HEK293 (cell line): Measurements from ENCODE around the gene TMEM212.

Experiments
- CTCF ChIA-PET: fragments of 350-600 bp; formaldehyde crosslinking; extraction: SDS; loops from one replicate; lab custom pipeline; 2021; ENCODE audit warnings: antibody characterized with exemption; lab: Yijun Ruan, JAX
- POLR2A ChIA-PET: fragments of 300-600 bp; formaldehyde crosslinking; extraction: SDS; loops from one replicate; lab custom pipeline; 2020; ENCODE audit warnings: antibody characterized with exemption, inconsistent platforms; lab: Yijun Ruan, JAX
- H3K27ac ChIP-seq: fragments of 200-500 bp; sonication (Bioruptor generic); 2 replicates; pipeline ENCODE4 v1.5.1; 2014; ENCODE audit warnings: low read depth, low read length, control low read depth, inconsistent platforms; ENCODE audit errors: extremely low read depth
- H3K36me3 ChIP-seq, 2 experiments: fragments of 200-500 bp in 1 of 2; sonication (Bioruptor generic) in 1 of 2; 1 replicate in 1 of 2; 2 replicates in 1 of 2; pipeline ENCODE4 v1.5.1; 2014 to 2017; ENCODE audit warnings: inconsistent platforms in 2 of 2, low read length in 2 of 2; ENCODE audit not compliant: control insufficient read depth in 2 of 2, insufficient read depth in 1 of 2
- H3K4me1 ChIP-seq: fragments of 200-500 bp; sonication (Bioruptor generic); 2 replicates; pipeline ENCODE4 v1.5.1; 2014; ENCODE audit warnings: mild to moderate bottlenecking, low read length, inconsistent platforms; ENCODE audit not compliant: control insufficient read depth, insufficient read depth
- H3K4me3 ChIP-seq: 2 replicates; pipeline ENCODE4 v1.5.1; 2011; ENCODE audit warnings: low read depth, mild to moderate bottlenecking, control low read depth, low read length, moderate library complexity
- H3K9me3 ChIP-seq: fragments of 200-500 bp; sonication (Bioruptor generic); 2 replicates; pipeline ENCODE4 v1.5.1; 2014; ENCODE audit warnings: low read depth, low read length, inconsistent platforms; ENCODE audit not compliant: control insufficient read depth, insufficient read depth
- BCL11A ChIP-seq: fragments of 450-650 bp; formaldehyde crosslinking; IDR thresholded peaks from 2 replicates; pipeline ENCODE4 v1.5.1; 2016; ENCODE audit warnings: low read depth, missing biosample characterization, missing genetic modification characterization
- CTCF ChIP-seq: fragments of 450-650 bp; formaldehyde crosslinking; IDR thresholded peaks from 2 replicates; pipeline ENCODE4 v1.5.1; 2016; ENCODE audit warnings: missing biosample characterization, missing genetic modification characterization
- GLI4 ChIP-seq: fragments of 450-650 bp; formaldehyde crosslinking; IDR thresholded peaks from 2 replicates; pipeline ENCODE4 v1.5.1; 2016; ENCODE audit warnings: missing biosample characterization, missing genetic modification characterization
- REPIN1 ChIP-seq: fragments of 450-650 bp; formaldehyde crosslinking; IDR thresholded peaks from 2 replicates; pipeline ENCODE4 v1.5.1; 2017; ENCODE audit warnings: missing biosample characterization, missing genetic modification characterization, low read depth
- ZBTB11 ChIP-seq: fragments of 450-650 bp; formaldehyde crosslinking; conservative IDR thresholded peaks from 2 replicates; pipeline ENCODE4 v1.5.1; 2016; ENCODE audit warnings: low read depth, missing biosample characterization, missing genetic modification characterization
- ZBTB7A ChIP-seq: fragments of 450-650 bp; formaldehyde crosslinking; IDR thresholded peaks from 2 replicates; pipeline ENCODE4 v1.5.1; 2016; ENCODE audit warnings: low read depth, missing biosample characterization, missing genetic modification characterization
- ZNF140 ChIP-seq: fragments of 450-650 bp; formaldehyde crosslinking; IDR thresholded peaks from 2 replicates; pipeline ENCODE4 v1.5.1; 2016; ENCODE audit warnings: missing biosample characterization, missing genetic modification characterization
- ZNF175 ChIP-seq: fragments of 450-650 bp; formaldehyde crosslinking; IDR thresholded peaks from 2 replicates; pipeline ENCODE4 v1.5.1; 2016; ENCODE audit warnings: missing biosample characterization, missing genetic modification characterization
- ZNF394 ChIP-seq: fragments of 450-650 bp; formaldehyde crosslinking; IDR thresholded peaks from 2 replicates; pipeline ENCODE4 v1.5.1; 2016; ENCODE audit warnings: missing biosample characterization, missing genetic modification characterization, mild to moderate bottlenecking, moderate library complexity, borderline replicate concordance
- ZNF48 ChIP-seq: fragments of 450-650 bp; formaldehyde crosslinking; IDR thresholded peaks from 2 replicates; pipeline ENCODE4 v1.5.1; 2016; ENCODE audit warnings: missing biosample characterization, missing genetic modification characterization
- ZNF488 ChIP-seq: fragments of 450-650 bp; formaldehyde crosslinking; IDR thresholded peaks from 2 replicates; pipeline ENCODE4 v1.5.1; 2016; ENCODE audit warnings: missing biosample characterization, missing genetic modification characterization
- ZNF518A ChIP-seq: fragments of 450-650 bp; formaldehyde crosslinking; conservative IDR thresholded peaks from 2 replicates; pipeline ENCODE4 v1.5.1; 2016; ENCODE audit warnings: low read depth, missing biosample characterization, missing genetic modification characterization
- ZNF585B ChIP-seq: fragments of 450-650 bp; formaldehyde crosslinking; IDR thresholded peaks from 2 replicates; pipeline ENCODE4 v1.5.1; 2016; ENCODE audit warnings: missing biosample characterization, missing genetic modification characterization
- ZNF629 ChIP-seq: fragments of 450-650 bp; formaldehyde crosslinking; IDR thresholded peaks from 2 replicates; pipeline ENCODE4 v1.5.1; 2017; ENCODE audit warnings: missing biosample characterization, missing genetic modification characterization
- ZNF654 ChIP-seq: fragments of 450-650 bp; formaldehyde crosslinking; IDR thresholded peaks from 2 replicates; pipeline ENCODE4 v1.5.1; 2016; ENCODE audit warnings: low read depth, missing biosample characterization, missing genetic modification characterization
- ZNF692 ChIP-seq: fragments of 450-650 bp; formaldehyde crosslinking; IDR thresholded peaks from 2 replicates; pipeline ENCODE4 v1.5.1; 2016; ENCODE audit warnings: missing biosample characterization, missing genetic modification characterization
- ZNF776 ChIP-seq: fragments of 450-650 bp; formaldehyde crosslinking; IDR thresholded peaks from 2 replicates; pipeline ENCODE4 v1.5.0; 2017; ENCODE audit warnings: missing biosample characterization, missing genetic modification characterization, borderline replicate concordance
- ZNF791 ChIP-seq: fragments of 450-650 bp; formaldehyde crosslinking; IDR thresholded peaks from 2 replicates; pipeline ENCODE4 v1.5.1; 2016; ENCODE audit warnings: missing biosample characterization, missing genetic modification characterization
- ZNF830 ChIP-seq: fragments of 450-650 bp; IDR thresholded peaks from 2 replicates; pipeline ENCODE4 v1.5.0; 2018; ENCODE audit warnings: missing biosample characterization, missing genetic modification characterization, low read depth, mild to moderate bottlenecking, moderate library complexity
- TF ChIP-seq, protein P1 (sequence below): fragments of 450-650 bp; formaldehyde crosslinking; IDR thresholded peaks from 2 replicates; pipeline ENCODE4 v1.5.1; 2016; ENCODE audit warnings: missing biosample characterization, missing genetic modification characterization

TMEM212 gene

GRCh38 chr3:171863920-171864319 is 20.8 kb downstream of the TMEM212 start:
- TF ChIP-seq ZNF48: no peak
- no peak for TF ChIP-seq REPIN1
- TF ChIP-seq BCL11A (tag by site-specific recombination): no peak
- no peak for TF ChIP-seq ZNF140 (tag by site-specific recombination)
- TF ChIP-seq ZNF791: no peak
- H3K9me3 ChIP-seq: no peaks in the 10 kb centered on the region
- H3K4me1 ChIP-seq: no peaks in the 10 kb centered on the region
- H3K36me3 ChIP-seq: no peaks in the 10 kb centered on the region
- H3K27ac ChIP-seq: no peak overlapping the region
- no peak overlapping the region for H3K4me3 ChIP-seq
- ChIA-PET POLR2A (no interaction called here), CTCF (no interaction called here)

DNA sequence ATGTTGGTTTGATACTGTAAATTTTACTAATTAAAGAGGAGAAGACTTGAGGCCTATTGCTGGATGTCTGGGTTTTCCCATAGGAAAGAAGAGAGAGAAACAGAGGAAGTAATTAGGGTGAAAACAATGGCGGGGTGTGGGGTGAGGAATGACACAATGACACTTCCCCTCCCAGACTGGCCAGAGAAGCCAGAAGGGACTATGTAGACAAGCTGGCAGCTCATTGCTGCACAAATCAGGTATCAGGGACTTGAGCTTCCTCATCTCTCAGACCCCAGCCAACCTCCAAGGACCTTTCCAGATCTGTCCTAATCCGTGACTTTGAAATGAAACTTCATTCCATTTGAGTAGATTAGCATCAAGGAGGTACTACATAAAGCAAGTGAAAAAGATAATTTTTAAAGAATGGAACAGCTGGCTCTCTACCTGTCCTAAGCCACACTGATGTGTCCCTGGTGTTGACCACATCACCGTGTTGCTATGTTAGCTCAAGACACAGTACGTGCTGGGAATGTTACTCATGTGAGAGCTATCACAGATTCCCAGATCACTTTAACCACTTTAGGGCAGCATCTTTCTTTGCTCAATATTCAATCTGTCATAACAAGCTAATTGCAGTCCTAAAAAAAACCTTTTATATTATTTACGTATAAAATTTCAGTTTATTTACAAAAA is 22.2 kb downstream of the TMEM212 start:
- POLR2A ChIA-PET: interaction anchor here (0.6 kb wide), 1 partner anchor 11 kb away, joined by 4 read pairs; no protein-coding TSS in a partner anchor
- no peak overlapping the region for H3K27ac ChIP-seq
- H3K36me3 ChIP-seq: no peaks in the 10 kb centered on the region
- H3K4me1 ChIP-seq: no peaks in the 10 kb centered on the region
- H3K4me3 ChIP-seq: no peak overlapping the region
- H3K9me3 ChIP-seq: no peaks in the 10 kb centered on the region
- CTCF ChIA-PET: interaction anchor here (0.6 to 0.9 kb wide), 3 partner anchors 93 to 1058 kb away, joined by 3 to 4 read pairs (median 3); no protein-coding TSS in a partner anchor
- TF ChIP-seq GLI4 (no peak), ZNF518A (tag by site-specific recombination) (no peak), ZNF776 (tag by site-specific recombination) (no peak), CTCF (tag by site-specific recombination) (no peak), ZNF830 (tag by site-specific recombination) (no peak), ZBTB7A (tag by site-specific recombination) (no peak), ZBTB11 (tag by site-specific recombination) (no peak), ZNF692 (tag by site-specific recombination) (no peak), ZNF629 (tag by site-specific recombination) (no peak), ZNF585B (tag by site-specific recombination) (no peak), ZNF175 (tag by site-specific recombination) (no peak), ZNF394 (tag by site-specific recombination) (no peak), ZNF488 (tag by site-specific recombination) (no peak), ZNF654 (no peak)
- TF ChIP-seq, protein P1, sequence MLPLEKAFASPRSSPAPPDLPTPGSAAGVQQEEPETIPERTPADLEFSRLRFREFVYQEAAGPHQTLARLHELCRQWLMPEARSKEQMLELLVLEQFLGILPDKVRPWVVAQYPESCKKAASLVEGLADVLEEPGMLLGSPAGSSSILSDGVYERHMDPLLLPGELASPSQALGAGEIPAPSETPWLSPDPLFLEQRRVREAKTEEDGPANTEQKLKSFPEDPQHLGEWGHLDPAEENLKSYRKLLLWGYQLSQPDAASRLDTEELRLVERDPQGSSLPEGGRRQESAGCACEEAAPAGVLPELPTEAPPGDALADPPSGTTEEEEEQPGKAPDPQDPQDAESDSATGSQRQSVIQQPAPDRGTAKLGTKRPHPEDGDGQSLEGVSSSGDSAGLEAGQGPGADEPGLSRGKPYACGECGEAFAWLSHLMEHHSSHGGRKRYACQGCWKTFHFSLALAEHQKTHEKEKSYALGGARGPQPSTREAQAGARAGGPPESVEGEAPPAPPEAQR (tag by site-specific recombination): no peak
